Neuronal stem cell (in vitro differentiated cells): ENCODE results near the gene CEP295NL.
"Not testable (repeated sequence)": the region's sequence is repeated elsewhere in the genome, so short reads cannot be mapped to it uniquely, and the experiment has no call there.

Source experiments
- DNase-seq: peaks from one replicate; pipeline ENCODE4 v3.0.0-alpha.2; 2013; ENCODE audit warnings: low spot score
- H2AFZ ChIP-seq: one replicate; pipeline ENCODE4 v1.6.1; 2013; ENCODE audit warnings: mild to moderate bottlenecking, low read length, inconsistent platforms
- H2AK5ac ChIP-seq: 2 replicates; pipeline ENCODE4 v1.6.1; 2013; ENCODE audit warnings: low read depth, mild to moderate bottlenecking, inconsistent platforms, low read length, moderate library complexity, mixed read lengths
- H2BK120ac ChIP-seq: 2 replicates; pipeline ENCODE4 v1.6.1; 2013; ENCODE audit warnings: low read depth, mild to moderate bottlenecking, inconsistent platforms, low read length, moderate library complexity, mixed read lengths
- H2BK12ac ChIP-seq: one replicate; pipeline ENCODE4 v1.6.1; 2013; ENCODE audit warnings: low read length, inconsistent platforms
- H2BK15ac ChIP-seq: 2 replicates; pipeline ENCODE4 v1.6.1; 2013; ENCODE audit warnings: mild to moderate bottlenecking, low read length, inconsistent platforms, mixed read lengths
- H2BK5ac ChIP-seq: one replicate; pipeline ENCODE4 v1.6.1; 2013; ENCODE audit warnings: inconsistent platforms, mild to moderate bottlenecking, low read length, moderate library complexity
- H3K14ac ChIP-seq: one replicate; pipeline ENCODE4 v1.6.1; 2013; ENCODE audit warnings: low read length, inconsistent platforms
- H3K18ac ChIP-seq: 2 replicates; pipeline ENCODE4 v1.6.1; 2013; ENCODE audit warnings: low read length, inconsistent platforms
- H3K23ac ChIP-seq: 2 replicates; pipeline ENCODE4 v1.6.1; 2013; ENCODE audit warnings: low read depth, mild to moderate bottlenecking, mixed read lengths, low read length, inconsistent platforms; ENCODE audit not compliant: poor library complexity
- H3K27ac ChIP-seq: replicated peaks from 3 replicates; pipeline ENCODE4 v1.5.1; 2013; ENCODE audit warnings: low read length, inconsistent platforms
- H3K27me3 ChIP-seq, 3 experiments: 2 replicates each; pipeline ENCODE4 v1.6.1; 2013; ENCODE audit warnings: low read length in 3 of 3, mild to moderate bottlenecking in 2 of 3, inconsistent platforms in 1 of 3, low read depth in 1 of 3, mixed read lengths in 1 of 3, moderate library complexity in 1 of 3; ENCODE audit not compliant: control insufficient read depth in 3 of 3, insufficient read depth in 3 of 3
- H3K36me3 ChIP-seq, 2 donors: replicated peaks in 1 of 2; 2 replicates each; pipeline ENCODE4 v1.6.1; 2013; ENCODE audit warnings: low read length in 2 of 2; ENCODE audit not compliant: control insufficient read depth in 2 of 2, insufficient read depth in 2 of 2
- H3K4ac ChIP-seq: 2 replicates; pipeline ENCODE4 v1.6.1; 2013; ENCODE audit warnings: inconsistent platforms, mild to moderate bottlenecking, low read length, moderate library complexity
- H3K4me1 ChIP-seq, 2 donors: 1 replicate in 1 of 2; 2 replicates in 1 of 2; pipeline ENCODE4 v1.6.1; 2013; ENCODE audit warnings: low read length in 2 of 2, low read depth in 1 of 2; ENCODE audit not compliant: control insufficient read depth in 2 of 2, insufficient read depth in 1 of 2
- H3K4me2 ChIP-seq: one replicate; pipeline ENCODE4 v1.6.1; 2013; ENCODE audit warnings: mild to moderate bottlenecking, low read length, inconsistent platforms; ENCODE audit not compliant: insufficient read depth, poor library complexity, severe bottlenecking
- H3K4me3 ChIP-seq, 2 donors: 2 replicates each; pipeline ENCODE4 v1.5.1; 2013; ENCODE audit warnings: low read length in 2 of 2, mild to moderate bottlenecking in 2 of 2, inconsistent platforms in 1 of 2, moderate library complexity in 1 of 2
- H3K79me1 ChIP-seq: one replicate; pipeline ENCODE4 v1.6.1; 2013; ENCODE audit warnings: low read depth, mild to moderate bottlenecking, inconsistent platforms, low read length, moderate library complexity
- H3K9ac ChIP-seq: one replicate; pipeline ENCODE4 v1.6.1; 2013; ENCODE audit warnings: mild to moderate bottlenecking, low read depth, low read length, inconsistent platforms; ENCODE audit not compliant: poor library complexity
- H3K9me3 ChIP-seq, 2 donors: replicated peaks in 1 of 2; 2 replicates each; pipeline versions ENCODE3 to v1.6.1; 2013; ENCODE audit warnings: low read length in 2 of 2, mild to moderate bottlenecking in 2 of 2, inconsistent platforms in 1 of 2, low read depth in 1 of 2, mixed read lengths in 1 of 2, moderate library complexity in 1 of 2; ENCODE audit not compliant: control insufficient read depth in 2 of 2, insufficient read depth in 1 of 2
- H4K8ac ChIP-seq: one replicate; pipeline ENCODE4 v1.6.1; 2013; ENCODE audit warnings: low read depth, mild to moderate bottlenecking, inconsistent platforms, low read length, moderate library complexity
- H4K91ac ChIP-seq: one replicate; pipeline ENCODE4 v1.6.1; 2013; ENCODE audit warnings: low read length, low read depth, mild to moderate bottlenecking, inconsistent platforms; ENCODE audit not compliant: poor library complexity
- WGBS, 2 donors: extraction: QIAGEN DNeasy Blood & Tissue Kit; methylation state at CpG; one replicate each; pipeline ENCODE4 v1.1.7; 2013; ENCODE audit warnings: missing lambda C conversion rate in 2 of 2, mixed read lengths in 1 of 2; ENCODE audit not compliant: insufficient read length in 2 of 2, insufficient replicate concordance in 1 of 2; ENCODE audit errors: extremely low coverage in 2 of 2; 5-methylcytosine and 5-hydroxymethylcytosine counted together

Gene CEP295NL

DNA sequence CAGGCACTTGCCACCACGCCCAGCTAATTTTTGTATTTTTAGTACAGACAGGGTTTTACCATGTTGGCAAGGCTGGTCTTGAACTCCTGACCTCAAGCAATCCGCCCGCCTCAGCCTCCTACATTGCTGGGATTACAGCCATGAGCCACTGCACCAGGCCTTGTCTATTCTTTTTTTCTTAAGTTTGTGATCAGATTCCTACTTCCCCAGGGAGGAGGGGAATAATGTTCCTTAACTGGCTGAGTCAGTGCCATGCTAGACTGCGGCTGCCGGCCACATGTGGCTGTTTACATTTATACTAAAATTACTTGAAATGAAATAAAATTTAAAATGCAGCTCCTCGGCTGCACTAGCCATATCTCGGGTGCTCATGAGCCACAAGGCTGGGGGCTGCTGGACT is 34.6 kb downstream of the CEP295NL start:
- Histone ChIP-seq H4K8ac (no peak overlapping the region), H3K27me3 (no peaks in the 10 kb centered on the region), H3K79me1 (no peaks in the 10 kb centered on the region), H3K18ac (no peak overlapping the region), H3K27ac (no peak overlapping the region), H3K36me3 (peaks cover 17 to 43% of the 10 kb centered on the region in 2 donors), H3K9me3 (no peaks in the 10 kb centered on the region), H4K91ac (no peak overlapping the region), H3K4me1 (peaks cover 0 to 2% of the 10 kb centered on the region in 2 donors), H2BK15ac (no peak overlapping the region), H2BK12ac (no peak overlapping the region), H3K4me3 (no peak overlapping the region), H2AFZ (no peak overlapping the region), H3K23ac (no peak overlapping the region), H3K9ac (no peak overlapping the region), H2BK120ac (no peak overlapping the region), H3K4ac (no peak overlapping the region), H2BK5ac (no peak overlapping the region), H3K14ac (no peak overlapping the region), H2AK5ac (no peak overlapping the region), H3K4me2 (no peak overlapping the region)
- no CpG with 5 or more reads among the region's 7 CpGs for whole genome bisulfite sequencing, 2 donors
- DNase-seq = no peak

DNA sequence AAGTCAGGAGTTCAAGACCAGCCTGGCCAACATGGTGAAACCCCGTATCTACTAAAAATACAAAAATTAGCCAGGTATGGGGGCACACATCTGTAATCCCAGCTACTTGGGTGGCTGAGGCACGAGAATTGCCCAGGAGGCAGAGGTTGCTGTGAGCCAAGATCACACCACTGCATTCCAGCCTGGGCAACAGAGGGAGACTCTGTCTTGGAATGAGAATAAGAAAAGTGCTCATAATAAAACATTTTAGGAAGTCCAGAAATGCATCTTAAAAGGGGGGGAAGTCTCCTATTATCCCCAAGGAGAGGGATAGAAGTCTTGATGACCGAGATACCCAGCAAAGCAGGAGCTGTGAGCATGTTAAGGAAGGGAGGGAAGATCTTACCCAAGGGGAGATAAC is 36.0 kb downstream of the CEP295NL start:
- not testable (repeated sequence) for H2AFZ ChIP-seq, H3K27ac ChIP-seq, H2AK5ac ChIP-seq, H3K4me2 ChIP-seq, H3K27me3 ChIP-seq, DNase-seq, H3K4me1 ChIP-seq, H3K79me1 ChIP-seq, H4K91ac ChIP-seq, H3K18ac ChIP-seq, H4K8ac ChIP-seq, H2BK12ac ChIP-seq, H2BK15ac ChIP-seq, H2BK120ac ChIP-seq, H3K23ac ChIP-seq, H3K9me3 ChIP-seq, H2BK5ac ChIP-seq, H3K9ac ChIP-seq, H3K4ac ChIP-seq, H3K14ac ChIP-seq, H3K4me3 ChIP-seq
- peaks cover 13 to 38% of the 10 kb centered on the region in 2 donors for H3K36me3 ChIP-seq
- WGBS, 2 donors = no CpG with 5 or more reads among the region's 3 CpGs

GRCh38 chr17:78865682-78866390 is 37.2 kb downstream of the CEP295NL start:
- Histone ChIP-seq H3K27ac (no peak overlapping the region), H3K36me3 (peaks cover 13 to 37% of the 10 kb centered on the region in 2 donors), H3K79me1 (no peaks in the 10 kb centered on the region), H4K8ac (no peak overlapping the region), H3K9ac (no peak overlapping the region), H3K18ac (no peak overlapping the region), H3K9me3 (no peaks in the 10 kb centered on the region), H3K23ac (no peak overlapping the region), H2BK15ac (no peak overlapping the region), H2BK120ac (no peak overlapping the region), H3K4me2 (no peak overlapping the region), H2BK12ac (no peak overlapping the region), H2AFZ (no peak overlapping the region), H3K4ac (no peak overlapping the region), H3K4me1 (peaks cover 0 to 2% of the 10 kb centered on the region in 2 donors), H3K4me3 (no peak overlapping the region), H4K91ac (no peak overlapping the region), H2BK5ac (no peak overlapping the region), H3K14ac (no peak overlapping the region), H2AK5ac (no peak overlapping the region), H3K27me3 (no peaks in the 10 kb centered on the region)
- no CpG with 5 or more reads among the region's 19 CpGs for WGBS, 2 donors
- peak; percentile 81 for DNase-seq

DNA sequence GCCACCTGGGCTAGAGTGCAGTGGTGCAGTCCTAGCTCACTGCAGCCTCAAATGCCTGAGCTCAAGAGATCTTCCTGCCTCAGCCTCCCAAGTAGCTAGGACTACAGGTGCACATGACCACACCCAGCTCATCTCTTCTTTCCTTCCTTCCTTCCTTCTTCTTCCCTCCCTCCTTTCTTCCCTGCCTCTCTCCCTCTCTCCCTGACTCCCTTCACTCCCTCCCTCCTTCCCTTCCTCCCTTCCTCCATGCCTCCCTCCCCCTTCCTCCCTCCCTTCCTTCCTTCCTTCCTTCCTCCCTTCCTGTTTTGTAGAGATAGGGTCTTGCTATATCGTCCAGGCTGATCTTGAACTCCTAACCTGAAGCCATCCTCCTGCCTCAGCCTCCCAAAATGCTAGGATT is 38.9 kb downstream of the CEP295NL start:
- no peak for DNase-seq
- H3K4me3 ChIP-seq = no peak overlapping the region
- no peak overlapping the region for H4K8ac ChIP-seq
- H2BK5ac ChIP-seq = no peak overlapping the region
- WGBS, 2 donors = no CpG with 5 or more reads among the region's 1 CpG
- H3K27me3 ChIP-seq = no peaks in the 10 kb centered on the region
- peaks cover 12 to 25% of the 10 kb centered on the region in 2 donors for H3K36me3 ChIP-seq
- no peak overlapping the region for H4K91ac ChIP-seq
- no peaks in the 10 kb centered on the region for H3K9me3 ChIP-seq
- no peak overlapping the region for H3K18ac ChIP-seq
- H3K23ac ChIP-seq = no peak overlapping the region
- no peaks in the 10 kb centered on the region for H3K79me1 ChIP-seq
- no peak overlapping the region for H2BK12ac ChIP-seq
- H3K9ac ChIP-seq = no peak overlapping the region
- no peak overlapping the region for H2AK5ac ChIP-seq
- no peak overlapping the region for H3K27ac ChIP-seq
- no peak overlapping the region for H2BK120ac ChIP-seq
- H2BK15ac ChIP-seq = no peak overlapping the region
- H3K14ac ChIP-seq = no peak overlapping the region
- peaks cover 0 to 2% of the 10 kb centered on the region in 2 donors for H3K4me1 ChIP-seq
- no peak overlapping the region for H3K4me2 ChIP-seq
- H3K4ac ChIP-seq = no peak overlapping the region
- H2AFZ ChIP-seq = no peak overlapping the region
